ENCODE results near the gene LCAT.
A peak's percentile ranks its signal among the peaks of the same experiment; 100 is the strongest.
"Not testable (repeated sequence)": the region's sequence is repeated elsewhere in the genome, so short reads cannot be mapped to it uniquely, and the experiment has no call there.

Gene LCAT

DNA sequence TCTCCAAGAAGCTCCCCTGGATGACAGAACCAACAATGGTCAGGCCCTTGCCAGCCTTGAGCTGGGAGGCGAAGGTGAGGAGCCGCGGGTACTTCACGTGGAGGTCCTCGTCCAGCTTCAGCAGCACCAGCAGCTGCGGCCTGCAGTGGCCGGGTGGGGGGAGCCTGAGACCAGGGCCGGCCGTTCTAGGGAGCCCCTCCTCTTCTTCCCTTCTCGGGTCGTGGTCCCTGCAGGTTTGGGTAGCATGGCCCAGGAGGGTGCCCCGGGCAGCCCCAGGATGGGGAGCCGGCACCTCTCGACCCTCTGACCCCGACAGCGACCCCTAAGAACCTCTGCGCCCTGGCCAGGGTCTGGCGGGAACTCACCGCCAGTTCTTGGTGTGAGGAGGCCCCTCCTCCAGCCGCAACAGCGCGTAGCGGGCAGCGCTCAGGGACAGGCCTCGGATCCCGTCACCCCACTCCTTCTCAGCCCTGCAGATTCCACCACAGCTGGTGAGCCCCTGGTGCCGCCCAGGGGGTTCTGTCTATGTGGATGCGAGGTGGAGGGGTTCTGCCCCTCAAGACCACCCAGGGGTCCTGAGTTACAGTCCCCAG, 3.1 kb upstream of the LCAT start:
- no peak for DNase-seq

DNA sequence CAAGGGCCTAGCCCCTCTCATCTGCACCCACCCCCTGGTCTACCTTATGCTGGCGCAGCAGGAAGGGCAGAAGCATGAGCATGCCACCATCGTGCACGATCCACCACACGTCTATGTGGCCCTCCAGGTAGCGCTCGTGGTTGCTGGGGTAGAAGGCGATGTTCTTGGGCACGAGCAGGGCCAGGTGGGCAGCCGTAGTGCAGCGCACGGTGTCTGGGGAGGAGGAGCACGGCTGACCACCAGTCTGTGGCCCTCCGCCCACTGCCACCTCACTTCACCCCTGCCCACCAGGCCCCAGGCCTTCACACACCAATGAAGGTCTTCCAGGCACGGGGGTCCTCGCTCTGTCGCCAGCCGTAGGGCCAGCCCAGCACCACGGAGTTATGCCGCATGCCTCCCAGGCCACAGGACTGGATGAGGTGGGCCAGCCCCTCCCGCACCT, 2.2 kb upstream of the LCAT start:
- no peak for DNase-seq

DNA sequence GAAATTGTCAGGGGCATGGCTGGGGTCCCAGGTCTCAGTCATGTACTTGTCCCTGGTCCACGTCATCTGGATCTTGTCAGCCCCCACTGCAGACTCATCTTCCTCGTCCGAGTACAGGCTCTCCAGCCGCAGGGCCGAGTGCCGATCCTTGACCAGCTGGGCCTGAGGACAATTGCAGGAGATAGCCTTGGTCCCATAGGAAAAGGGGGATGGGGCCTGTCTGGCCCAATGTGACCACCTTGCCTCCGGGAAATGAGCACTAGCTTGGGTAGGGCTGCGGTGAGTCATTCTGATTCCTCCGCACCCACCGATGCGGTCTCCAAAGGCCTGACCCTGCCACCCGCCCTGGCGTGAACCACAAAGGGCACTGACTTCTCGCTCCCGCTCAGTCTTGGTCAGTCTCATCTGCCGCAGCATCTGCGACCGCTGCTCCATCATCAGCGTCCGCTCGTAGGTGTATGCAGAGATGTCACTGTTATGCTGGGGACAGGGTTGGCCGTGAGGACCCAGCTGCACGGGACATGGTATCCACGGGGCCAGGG, 1.5 kb upstream of the LCAT start:
- DNase-seq = no peak

DNA sequence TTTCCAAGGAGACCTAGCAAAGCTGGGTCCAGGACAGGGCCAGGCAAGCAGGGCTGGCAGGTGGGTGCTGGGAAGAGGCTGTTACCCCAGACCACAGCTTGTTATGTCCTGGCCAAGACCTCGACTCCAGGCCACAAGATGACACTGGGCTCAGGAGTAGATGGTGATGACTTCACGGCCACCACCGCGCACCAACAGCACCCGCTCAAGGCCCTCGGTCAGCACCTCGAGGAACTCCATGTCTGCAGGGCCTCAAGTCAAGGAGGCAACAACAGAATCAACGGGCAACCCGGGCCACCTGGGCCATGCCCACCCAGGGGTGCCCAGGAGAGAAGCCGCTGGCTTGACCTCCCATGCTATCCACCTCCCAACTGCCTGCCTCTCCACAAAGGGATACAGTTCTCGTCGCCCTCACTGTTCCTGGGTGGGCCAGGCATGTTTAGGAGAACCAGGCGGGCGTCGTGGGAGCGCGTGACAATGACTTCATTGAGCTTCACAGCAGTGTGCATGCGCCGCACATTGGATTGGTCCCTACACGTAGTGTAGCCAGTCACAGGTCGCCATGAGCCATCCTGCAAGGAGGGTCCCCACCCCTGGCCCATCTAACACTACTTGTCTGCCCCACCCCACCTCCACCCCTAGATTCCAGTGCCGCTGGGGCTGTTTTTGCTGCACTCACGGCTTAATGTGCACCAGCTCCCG, 921 bp upstream of the LCAT start:
- no peak for DNase-seq

DNA sequence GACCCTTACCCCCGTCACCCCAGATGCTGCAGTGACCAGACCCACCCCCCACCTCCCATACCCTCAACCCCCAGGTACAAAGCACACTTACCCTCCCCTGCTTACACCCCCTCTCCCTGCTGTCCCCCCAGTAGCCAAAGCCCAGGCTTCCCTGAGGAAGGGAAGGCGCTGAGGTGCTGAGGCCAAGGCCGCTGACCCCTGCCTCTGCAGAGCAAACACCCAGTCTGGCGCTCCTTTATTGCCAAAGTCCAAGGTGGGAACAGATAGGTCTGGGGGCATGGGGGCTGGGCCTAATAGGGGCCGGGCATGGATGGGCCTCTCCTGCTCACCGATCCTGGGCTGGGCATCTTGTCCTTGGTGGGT, 683 bp downstream of the LCAT start:
- DNase-seq = no peak

DNA sequence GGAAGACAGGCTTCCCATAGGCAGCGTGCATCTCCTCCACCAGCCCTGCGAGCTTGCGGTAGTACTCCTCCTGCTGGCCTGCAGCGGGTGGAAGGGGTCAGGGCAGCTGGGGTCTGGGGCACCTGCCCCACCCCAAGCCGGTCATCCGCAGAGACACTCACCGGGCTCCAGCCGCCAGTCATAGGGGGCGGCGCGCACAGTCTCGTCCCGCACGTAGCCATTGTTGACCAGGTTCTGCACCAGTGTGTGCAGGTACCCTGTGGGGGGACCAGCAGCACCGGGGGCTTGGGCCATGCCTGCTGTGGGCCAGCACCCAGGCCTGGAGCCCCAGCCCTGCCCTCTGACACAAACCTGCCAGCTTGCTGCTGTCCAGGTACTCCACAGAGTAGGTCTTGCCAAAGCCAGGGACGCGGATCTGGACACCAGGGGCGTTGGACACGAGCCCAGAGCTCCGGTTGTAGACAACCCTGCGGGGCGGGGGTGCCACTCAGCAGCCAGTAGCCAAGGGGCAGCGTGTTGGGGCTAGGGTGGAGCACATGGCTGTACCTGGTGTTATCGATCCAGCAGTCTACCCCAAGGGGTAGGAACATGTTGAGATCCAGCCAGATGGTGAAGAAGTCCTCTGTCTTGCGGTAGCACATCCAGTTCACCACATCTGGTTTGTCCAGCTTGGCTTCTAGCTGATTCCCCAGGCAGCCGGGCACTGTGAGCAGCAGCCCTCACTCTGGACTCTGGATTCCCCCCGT, 1.2 kb downstream of the LCAT start:
- DNase-seq = no peak

DNA sequence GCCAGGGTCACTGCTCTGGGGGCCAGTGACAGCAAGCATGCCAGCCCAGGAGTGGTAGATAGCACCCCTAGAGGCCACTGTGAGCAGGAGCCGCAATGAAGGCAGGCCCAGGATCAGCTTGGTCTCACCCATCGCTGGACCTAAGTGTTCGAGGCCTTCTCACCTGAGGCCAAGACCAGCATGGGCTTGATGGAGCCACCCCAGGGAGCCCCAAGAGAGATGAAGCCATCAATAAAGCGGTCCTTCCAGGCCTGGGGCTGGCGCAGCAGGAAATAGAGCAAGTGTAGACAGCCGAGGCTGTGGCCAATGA, 1.8 kb downstream of the LCAT start:
- peak; percentile 35 for DNase-seq

DNA sequence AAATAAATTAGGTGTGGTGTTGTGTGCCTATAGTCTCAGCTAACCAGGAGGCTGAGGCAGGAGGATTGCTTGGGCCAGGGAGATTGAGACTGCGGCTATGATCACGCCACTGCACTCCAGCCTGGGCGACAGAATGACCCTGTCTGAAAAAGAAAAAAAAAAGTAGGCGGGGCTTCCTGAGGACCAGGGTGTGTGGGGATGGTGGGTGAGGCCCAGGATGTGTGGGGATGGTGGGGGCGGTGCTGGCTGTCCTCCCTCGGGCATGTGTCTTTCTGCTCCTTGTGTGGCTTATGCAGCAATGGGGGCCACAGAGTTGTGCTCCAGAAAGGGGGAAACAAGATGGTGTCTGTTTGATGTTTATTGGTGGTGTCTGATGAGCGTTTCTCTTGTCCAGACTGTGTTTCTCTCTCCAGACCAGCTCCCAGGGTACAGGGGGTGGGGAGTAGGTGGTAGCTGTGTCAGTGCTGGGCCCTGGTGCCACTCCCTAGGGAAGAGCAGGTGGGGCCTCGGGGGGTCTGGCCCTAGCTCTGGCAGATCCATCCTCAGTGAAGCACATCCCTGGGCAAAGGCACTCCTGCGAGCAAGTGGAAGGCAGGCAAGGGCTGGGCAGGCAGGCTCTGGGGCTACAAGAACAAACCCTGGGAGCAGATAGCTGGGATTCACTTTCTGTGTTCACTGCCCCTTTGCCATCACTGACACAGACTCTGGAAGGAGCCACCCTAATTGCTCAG, 2.3 kb downstream of the LCAT start:
- no peak for DNase-seq

DNA sequence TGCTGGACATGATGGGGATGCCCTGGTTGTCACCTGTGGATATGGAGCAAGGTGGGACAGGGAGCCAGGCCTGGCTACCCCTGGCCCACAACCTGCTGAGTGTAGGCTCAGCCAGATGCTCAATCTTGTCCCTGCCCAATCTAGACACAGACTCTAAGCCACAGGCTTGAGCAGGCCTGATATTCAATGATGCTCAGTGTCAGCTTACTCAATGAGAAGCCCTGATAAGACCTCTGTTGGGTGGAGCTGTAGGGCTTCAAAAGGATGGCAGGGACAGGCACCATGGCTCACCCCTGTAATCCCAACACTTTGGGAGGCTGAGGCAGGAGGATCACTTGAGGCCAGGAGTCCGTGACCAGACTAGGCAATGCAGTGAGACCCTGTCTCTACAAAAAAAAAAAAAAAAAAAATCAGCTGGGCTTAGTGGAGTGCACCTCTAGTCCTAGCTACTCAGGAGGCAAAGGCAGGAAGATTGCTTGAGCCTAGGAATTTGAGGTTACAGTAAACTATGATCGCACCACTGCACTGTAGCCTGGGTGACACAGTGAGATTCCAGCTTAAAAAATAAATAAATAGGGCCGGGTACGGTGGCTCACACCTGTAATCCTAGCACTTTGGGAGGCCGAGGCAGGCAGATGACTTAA, 3.4 kb downstream of the LCAT start:
- no peak for DNase-seq

DNA sequence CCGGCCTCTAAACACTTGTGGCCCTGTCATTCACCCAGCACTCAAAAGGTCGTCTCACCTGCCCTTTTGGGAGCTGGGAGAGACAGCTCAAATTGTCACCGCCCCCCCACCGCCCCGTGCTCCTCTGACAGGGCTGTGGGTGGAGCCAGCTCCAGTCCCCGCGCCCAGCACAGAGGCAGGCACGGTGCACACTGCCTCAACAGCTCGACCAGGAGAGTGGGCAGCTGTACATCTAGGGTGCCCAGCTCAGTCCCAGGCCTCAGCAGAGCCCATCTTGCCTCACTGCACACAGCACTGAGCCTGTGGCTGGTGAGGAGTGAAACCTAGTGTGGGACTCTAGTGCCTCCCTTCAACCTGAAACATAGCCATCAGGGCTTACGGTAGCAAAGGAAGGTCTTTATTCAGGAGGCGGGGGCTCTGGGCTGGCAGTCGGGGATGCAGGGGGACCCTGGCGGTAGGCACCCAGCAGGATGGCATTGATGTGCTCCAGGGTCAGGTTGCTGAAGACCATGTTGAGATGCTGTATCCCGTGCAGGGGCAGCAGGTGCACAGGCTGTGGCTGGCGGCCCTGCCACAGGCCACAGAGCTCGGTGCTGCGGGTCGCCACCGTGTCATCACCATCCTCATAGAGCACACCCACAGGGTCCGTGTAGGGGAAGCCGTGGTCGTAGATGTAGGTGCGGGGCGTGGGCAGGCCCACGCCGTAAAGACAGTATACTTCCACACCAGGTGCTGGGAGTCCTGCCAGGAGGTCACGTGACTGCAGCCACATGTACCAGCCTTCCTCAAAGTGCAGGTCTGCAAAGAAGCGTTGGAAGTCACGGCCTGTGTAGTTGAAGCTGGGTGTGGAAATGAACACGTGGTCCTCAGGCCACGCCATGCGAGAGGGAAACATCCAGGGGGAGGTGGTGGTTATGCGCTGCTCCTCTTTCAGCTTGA, 4.1 kb downstream of the LCAT start:
- DNase-seq = no peak

DNA sequence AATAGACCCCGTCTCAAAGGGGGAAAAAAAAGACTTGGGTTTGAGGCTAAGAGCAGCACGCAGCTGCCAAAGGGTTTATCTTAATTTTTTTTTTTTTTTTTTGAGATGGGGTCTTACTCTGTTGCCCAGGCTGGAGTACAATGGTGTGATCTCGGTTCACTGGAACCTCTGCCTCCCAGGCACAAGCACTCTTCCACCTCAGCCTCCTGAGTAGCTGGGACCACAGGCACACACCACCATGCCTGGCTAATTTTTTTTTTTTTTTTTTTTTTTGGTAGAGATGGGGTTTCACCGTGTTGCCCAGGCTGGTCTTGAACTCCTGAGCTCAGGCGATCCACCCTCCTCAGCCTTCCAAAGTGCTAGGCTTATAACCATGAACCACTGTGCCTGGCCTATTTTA, 6.2 kb downstream of the LCAT start:
- DNase-seq = not testable (repeated sequence)

DNA sequence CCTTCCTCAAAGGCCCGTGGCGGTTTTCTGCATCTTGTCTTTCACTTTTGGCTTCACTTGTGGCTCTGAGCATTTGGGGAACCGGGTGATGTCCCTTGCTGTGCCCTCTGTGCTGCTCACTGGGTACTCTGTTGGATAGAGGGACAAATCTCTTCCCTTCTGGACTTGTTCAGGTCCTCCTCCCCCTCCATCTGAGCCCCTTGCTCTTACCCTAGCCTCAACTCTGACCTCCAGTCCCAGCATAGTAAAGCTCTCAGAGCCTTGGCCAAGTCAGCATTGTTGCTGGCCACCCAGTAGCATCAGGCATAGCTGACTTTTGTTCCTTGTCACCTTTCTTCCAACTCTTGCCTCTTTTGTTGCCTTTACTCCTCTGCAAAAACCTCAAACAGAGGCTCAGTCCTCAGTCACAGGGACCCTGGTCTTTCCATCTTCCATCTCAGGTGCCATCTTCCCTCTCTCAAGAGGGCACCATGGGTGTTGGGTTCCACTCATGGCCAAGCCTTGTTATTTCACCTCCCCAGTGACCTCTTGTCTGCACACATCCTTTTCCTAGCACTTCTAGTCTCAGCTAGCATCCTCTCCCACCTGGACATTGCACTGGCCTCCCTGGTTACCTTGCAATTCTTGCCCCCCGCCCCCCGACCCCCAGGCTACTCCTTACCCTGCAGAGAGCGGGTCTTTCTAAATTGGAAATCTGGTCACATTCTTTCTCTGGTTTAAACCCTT, 6.9 kb downstream of the LCAT start:
- DNase-seq = peak; percentile 70

DNA sequence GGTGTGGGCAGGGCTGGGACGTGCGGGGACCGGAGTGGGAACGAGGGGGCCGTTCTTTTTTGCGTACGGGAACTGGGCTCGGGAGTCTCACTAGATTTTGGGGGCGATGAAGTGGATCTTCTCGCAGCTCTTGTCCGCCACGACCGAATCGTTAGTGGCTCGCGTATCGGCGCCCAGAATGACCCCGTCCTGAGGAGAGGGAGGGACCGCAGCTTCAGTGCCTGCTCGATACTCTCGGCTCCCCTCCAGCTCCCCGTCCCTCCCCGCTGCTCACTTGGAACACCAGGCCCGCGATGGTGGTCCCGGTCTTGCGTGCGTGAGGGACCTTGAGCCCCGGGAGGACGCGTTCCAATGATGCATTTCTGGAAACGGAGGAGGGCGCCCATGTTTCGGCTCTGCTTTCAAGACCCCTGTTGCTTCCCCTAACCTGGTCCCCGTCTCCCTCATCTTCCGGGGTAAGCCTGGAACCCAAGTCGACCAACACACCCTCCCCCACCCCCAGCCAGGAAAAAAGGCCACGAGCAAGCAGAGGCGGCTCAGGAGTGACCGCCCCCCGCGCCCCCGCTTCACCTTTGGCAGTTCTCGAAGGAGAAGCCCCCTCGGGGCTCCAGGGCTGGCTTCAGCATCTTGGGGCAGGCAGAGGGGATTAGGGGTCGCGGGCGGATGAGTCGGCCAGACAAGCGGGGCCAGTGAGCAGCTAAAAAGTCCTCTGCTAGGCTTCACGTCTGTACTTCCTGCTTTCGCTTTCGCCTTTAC, 7.6 kb downstream of the LCAT start, which contains the start of gene PSMB10:
TSS of gene PSMB10 (minus strand) at position 727 of the 756 bp plus-strand sequence. CDS start at position 626, 101 bp downstream.
- peak; percentile 36 for DNase-seq

DNA sequence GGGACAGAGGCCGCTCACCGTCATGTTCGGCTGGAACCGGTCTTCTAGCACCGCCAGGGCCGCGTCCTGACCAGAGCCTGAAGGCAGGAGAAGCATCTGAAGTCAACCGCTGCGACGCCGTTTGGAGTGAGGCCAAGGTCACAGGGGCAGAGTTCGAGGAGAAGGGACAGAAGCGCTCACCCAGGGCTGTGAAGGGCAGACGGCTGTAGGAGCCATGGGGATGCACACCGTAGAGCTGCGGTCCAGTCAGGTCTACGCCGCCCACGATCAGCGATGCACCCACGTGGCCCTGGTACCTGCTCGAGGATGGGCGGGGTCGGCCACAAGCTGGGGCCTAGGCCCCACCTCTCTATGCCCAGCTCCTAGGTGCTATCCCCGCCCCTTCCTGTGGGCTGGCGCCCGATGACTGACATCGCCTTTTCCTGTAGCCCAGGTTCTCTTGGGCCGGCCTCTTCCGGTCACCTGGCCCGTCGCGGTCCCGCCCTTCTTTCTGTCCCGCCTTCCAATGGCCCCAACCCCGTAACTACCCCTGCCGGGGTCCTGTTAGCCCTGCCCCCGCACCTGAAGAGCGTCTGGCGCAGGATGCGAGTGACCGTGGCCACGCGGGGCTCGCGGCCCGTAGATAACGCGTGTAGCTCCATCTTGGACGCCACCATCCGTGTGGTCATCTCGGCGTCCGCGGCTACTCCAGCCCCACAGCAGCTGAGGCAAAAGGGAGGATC, 8.4 kb downstream of the LCAT start:
- DNase-seq = peak; percentile 92

DNA sequence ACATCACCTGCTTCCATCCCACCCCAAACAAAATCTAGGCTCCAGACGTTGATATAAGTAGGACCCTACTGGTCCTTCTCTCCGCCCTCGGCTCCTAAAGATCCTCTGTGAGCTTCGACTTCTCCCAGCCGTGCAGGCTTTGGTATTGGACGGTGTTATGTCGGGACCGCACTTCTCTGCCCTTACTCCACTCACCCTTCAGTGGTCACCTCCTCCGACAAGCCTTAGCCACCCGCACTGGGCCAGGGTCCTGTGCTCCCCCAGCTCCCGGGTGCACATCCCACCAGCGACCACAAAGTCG, 8.9 kb downstream of the LCAT start:
- DNase-seq = no peak

DNA sequence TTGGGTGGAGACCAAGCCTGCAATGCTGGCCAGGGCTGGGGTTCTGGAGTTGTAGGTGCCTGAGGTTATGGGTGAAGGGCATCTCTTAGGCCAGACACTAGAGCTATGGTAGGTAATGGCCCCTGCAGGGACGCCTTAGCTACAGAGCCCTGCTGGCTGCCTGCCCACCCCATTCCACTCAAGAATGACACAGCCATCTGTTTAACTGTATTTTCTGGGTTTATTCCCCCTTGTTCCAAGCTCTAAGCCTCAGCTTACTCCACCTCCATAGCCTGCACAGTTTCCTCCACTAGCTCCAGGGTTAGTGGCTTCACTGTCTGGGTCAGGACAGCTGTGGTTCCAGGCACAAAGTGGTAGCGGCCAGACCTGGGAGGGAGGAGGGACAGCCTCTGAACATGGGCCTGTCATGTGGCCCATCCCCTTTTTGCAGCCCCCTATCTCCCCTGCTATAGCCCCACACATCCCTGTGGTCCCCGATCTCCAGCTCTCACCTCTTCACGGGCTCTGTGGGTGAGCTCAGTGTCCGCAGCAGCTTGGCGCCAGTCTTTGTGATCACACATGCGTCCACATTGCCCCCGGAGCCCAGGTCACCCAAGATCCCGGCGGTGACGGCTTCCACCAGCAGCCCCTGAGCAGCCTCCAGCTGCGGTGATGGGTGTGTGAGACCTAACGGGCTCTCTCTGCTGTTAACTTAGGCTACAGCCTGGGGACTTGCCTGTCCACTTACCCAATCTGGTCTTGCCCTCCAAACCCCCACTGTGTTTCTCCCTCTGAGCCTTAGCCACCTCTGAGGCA, 9.4 kb downstream of the LCAT start:
- DNase-seq = no peak

DNA sequence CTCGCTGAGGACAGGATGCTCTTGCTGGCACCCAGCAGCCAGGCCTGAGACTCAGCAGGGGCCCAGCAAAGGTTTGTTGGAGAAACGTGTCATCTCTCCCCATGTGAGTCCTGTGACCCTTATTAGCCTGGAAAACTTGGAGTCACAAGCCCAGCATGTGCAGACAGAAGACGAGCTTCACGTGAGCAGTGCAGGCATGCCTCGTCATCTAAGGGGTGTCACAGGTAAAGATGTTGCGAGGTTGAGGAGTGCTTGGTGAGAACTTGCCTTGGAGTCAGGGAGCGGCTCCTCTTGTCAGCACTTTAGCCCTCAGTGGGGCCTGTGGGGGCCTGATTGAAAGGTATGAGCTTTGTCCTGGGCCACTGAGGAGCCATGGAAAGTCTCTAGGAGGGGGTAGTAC, 10.1 kb downstream of the LCAT start:
- no peak for DNase-seq

DNA sequence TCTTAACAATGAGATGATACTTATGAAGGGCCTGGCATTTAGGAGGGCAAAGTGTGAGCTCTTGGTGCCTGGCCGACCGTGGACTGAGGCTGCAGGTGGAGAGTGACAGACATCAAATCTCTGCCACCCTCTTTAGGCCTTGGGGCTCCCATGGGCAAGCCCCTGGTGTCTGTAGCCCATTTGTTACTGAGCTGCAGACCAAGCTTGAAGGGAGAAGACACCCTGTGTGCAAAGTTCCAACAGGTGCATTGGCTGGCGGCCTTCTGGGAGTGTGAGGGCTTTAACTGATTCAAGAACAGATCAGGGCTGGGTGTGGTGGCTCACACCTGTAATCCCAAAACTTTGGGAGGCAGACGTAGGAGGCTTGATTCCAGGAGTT, 11.5 kb downstream of the LCAT start:
- DNase-seq = no peak
